Stimulated activated CD4-positive, alpha-beta T cell treated with anti-CD3 and anti-CD28 coated beads, Interleukin-15, amount 100 ng/mL, for 48 hours (primary cell): Measurements from ENCODE around the gene PRKCZ.

ENCODE experiments used
- DNase-seq, 2 donors: peaks; one replicate each; pipeline ENCODE4 v3.0.0-alpha.2; 2020; ENCODE audit warnings: low read depth in 2 of 2

Gene PRKCZ

DNA sequence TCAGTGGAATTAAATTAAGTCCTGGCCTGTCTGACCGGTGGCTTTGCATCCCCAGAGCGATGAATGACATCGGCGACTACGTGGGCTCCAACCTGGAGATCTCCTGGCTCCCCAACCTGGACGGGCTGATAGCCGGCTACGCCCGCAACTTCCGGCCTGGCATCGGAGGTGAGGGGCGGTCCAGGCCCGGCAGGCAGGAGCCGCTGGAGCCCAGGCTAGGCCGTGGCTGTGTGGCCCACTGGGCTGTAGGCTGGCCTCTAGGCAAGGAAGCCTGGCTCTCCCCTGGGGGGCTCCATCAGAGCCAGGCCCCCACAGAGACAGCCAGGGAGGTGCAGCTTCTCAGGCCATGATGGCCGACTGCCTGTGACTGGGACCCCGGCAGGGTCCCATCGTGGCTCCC, 25.3 kb upstream of the PRKCZ start:
- DNase-seq = no peak

DNA sequence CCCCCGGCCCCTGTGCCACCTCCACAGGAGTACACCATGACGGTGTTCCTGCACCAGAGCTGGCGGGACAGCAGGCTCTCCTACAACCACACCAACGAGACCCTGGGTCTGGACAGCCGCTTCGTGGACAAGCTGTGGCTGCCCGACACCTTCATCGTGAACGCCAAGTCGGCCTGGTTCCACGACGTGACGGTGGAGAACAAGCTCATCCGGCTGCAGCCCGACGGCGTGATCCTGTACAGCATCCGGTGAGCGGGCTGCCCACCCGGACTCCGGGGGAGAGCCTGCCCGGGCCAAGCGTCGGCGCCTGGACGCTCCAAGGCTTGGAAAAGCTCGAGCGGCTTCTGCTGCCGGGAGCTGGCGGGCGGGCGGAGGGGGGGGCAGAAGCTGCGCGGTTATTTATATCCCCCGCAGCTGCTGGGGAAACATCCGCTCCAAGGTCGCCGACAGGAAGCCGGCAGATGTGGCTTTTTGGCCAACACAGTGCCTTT, 24.7 kb upstream of the PRKCZ start:
- no peak for DNase-seq

DNA sequence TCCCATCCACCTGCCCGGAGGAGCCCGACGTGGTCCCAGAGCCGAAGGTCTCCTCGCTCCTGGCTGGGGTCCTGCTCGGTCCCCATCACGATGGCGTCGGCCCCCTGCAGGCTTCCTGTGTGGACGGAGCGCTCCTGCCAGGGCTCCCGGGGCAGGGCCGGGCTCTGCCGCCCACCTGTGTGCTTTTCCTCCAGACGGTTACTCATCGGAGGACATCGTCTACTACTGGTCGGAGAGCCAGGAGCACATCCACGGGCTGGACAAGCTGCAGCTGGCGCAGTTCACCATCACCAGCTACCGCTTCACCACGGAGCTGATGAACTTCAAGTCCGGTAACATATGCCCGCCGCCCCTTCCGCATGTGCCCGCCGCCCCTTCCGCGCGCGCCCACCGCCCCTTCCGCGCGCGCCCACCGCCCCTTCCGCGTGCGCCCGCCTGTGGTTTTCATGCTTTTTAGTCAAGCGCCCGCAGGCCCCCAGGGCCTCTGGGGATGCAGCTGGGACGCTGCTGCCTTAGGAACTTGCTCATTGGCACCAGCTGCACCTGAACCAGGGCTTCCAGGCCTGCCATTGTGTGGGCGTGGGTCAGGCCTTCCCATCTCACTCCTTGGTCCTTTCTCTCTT, 22.1 kb upstream of the PRKCZ start:
- no peak for DNase-seq

DNA sequence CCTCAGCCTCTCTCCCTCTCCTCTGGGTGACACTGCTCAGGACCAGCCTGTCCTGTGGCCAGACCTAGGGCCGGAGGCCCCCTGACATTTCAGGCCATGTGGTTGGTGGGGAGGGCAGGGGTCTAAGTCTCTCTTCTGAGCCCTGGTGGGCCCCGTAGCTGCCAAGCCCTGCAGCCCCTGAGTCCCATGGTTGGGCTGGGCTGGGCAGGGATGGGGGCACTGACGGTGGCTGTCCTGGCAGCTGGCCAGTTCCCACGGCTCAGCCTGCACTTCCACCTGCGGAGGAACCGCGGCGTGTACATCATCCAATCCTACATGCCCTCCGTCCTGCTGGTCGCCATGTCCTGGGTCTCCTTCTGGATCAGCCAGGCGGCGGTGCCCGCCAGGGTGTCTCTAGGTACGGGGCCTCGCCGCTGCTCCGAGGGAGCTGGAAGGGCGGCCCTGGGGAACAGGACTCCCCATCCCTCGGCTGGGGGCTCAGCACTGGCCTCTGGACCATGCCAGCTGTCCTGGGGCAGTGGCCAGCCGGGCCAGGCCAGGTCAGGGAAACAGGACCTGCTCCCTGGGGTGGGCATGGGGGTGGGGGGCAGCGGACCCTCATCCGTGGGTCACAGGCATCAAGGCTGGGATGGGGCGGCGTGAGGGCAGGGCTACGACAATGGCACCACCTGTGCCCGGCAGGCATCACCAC, 21.2 kb upstream of the PRKCZ start:
- no peak for DNase-seq

DNA sequence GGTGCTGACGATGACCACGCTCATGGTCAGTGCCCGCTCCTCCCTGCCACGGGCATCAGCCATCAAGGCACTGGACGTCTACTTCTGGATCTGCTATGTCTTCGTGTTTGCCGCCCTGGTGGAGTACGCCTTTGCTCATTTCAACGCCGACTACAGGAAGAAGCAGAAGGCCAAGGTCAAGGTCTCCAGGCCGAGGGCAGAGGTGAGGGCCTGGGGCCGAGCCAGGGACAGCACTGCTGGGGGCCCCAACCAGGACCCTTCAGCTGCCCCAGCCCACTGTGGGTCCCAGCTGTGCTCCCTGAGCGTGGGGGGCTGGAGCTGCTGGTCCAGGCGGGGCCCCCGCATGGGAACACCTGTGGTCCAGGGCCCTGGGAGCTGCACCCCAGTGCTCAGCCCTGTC, 20.6 kb upstream of the PRKCZ start:
- DNase-seq = no peak

DNA sequence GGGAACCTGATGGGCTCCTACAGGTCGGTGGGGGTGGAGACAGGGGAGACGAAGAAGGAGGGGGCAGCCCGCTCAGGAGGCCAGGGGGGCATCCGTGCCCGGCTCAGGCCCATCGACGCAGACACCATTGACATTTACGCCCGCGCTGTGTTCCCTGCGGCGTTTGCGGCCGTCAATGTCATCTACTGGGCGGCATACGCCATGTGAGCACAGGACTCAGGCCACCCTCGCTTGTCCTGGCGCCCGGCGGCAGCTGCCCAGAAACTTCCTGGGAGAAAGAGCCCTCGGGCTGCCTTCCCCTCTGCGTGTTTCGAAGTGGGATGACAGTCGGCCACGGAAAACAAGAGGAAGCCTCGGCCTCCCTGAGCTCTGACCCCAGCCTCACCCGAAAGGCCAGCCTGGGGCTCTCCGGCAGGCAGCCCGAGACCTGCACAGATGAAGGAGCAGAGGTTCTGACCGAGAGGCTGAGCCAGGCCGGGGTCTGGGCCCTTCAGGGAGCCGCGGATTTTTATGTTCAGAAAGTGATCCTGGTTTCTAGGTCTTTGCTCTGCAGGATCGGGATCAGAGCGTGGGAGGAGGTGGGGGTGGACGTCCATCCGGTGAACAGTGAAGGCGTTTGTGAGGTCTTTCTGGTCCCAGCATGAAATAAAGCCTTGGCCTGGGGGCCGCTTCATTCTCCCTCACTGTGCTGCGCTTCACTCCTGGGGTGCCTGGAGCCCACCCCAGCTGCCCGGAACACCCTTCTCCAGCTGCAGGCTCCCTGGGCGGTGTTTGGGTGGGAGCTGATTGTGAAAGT, 19.9 kb upstream of the PRKCZ start:
- no peak for DNase-seq

DNA sequence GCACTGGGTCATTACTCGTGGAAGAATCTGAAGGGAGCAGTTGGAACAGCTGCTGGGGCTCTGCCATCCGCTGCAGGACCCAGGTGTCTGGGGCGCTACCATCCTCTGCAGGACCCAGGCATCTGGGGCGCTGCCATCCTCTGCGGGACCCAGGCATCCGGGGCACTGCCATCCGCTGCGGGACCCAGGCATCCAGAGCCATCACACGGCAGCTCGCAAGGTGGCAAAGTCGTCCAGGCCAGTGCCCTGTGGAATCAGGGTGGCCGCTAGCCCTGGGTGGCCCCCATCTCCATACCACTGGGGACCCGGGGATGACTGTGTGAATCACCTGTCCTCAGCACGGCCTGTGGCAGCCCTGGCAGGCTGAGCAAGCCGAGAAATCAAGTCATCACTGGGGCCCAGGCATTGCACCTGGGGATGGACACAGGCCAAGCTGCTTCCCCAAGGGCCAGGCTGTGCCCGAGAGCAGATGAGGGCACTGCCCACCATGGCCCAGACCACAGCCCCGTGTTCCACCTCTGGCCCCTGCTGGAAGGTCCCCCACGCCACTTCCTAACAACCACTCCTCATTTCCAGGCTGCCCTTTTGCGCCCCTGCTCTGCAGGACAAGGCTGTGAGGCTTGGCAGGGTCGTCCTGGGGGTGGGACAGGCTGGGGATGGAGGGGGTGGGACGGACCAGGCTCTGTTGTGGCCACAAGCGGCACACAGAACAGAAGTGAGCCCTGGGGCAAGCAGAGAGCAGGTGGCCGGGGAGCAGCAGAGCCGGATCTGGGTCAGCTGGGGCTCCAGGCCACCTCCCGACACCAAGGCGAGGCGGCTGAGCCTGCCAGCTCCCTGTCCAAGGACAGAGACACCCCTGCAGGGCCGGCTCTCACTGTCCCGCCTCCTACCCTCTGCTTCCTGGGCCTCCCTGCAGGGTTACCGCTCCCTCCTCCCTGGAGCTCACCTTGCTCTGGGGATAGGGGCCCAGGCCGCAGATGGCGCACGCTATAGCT, 18.4 kb upstream of the PRKCZ start:
- DNase-seq = no peak

DNA sequence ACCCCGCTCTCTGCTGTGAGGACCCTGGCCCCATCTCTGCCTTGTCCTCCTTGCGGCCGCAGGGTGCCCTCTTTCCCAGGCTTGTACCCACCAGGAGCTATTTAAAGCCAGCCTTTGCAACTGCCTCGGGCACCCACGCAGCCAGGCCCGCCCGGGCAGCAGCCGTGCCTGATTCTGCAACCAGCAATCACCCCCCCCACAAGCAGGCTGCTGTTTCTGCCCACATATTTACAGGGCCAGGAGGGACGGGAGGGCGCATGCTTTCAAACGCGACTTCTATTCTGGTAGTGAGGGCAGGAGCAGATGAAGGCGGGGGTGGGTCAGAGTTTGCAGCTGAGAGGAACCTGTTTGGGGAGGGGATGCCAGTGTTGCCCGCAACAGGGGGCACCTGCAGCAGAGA, 17.5 kb upstream of the PRKCZ start:
- DNase-seq = no peak

DNA sequence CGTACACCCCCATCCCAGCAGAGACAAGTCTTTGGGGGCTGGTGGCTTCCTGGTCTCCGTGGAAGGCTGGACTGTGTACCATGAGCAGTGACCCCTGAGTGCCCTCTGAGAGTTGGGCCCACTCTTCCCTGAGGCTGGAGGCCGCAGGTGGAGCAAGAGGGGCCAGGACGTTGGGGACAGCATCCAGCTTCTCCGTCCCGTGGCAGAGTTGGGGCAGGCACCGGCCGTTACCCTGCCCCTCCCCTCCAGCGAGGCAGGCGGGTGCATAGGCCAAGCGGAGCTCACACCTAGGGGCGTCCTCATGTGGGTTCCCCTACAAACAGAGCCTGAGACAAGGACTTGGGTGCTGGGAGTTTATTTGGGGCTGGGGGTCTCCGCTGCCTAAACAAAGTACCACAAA, 17.0 kb upstream of the PRKCZ start:
- no peak for DNase-seq

DNA sequence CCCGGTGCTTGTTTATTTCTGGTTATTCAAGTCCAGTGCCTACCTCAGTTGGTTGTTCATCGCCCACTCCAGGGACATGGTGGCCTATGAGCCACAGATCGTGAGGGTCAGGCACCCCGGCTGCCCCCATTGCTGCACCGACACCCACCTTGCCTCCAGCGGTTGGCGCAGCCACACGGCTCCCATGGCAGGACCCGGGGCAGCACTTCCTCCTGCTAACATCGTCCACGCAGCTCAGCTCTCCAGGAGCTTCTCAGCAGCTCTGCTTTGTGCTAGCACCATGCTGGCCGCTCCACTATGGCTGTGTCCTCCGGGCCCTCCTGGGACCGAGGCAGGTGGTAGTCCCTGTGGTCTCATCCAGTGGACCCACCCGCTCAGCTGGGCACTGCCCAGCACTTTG, 13.9 kb upstream of the PRKCZ start:
- no peak for DNase-seq

DNA sequence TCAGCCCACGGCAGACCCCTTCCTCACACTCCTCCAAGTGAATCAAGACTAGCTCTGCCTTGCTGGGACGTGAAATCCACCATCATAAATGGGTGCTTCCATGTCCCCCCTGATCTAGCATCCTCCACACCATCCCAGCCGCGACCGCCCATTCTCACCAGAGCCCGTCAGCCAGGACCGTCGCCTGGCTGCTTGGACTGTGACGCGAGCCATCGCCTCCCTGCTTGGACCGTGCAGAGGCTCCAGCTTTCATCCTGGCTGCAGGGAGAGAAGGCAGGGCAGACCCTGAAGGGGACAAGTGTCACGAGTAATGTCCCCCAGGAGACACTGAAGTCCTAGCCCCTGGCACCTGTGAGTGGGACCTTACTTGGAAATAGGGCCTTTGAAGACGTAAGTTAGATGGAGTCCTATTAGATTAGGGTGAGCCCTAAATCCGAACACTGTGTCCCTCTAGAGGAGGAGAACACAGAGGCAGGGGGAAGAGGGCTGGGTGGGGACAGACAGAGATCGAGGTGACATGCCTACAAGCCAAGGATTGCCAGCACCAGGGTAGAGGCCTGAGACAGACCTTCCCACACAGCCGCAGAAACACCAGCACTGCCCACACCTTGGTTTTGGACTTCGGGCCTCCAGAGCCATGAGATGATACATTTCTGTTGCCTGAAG, 12.8 kb upstream of the PRKCZ start:
- no peak for DNase-seq

DNA sequence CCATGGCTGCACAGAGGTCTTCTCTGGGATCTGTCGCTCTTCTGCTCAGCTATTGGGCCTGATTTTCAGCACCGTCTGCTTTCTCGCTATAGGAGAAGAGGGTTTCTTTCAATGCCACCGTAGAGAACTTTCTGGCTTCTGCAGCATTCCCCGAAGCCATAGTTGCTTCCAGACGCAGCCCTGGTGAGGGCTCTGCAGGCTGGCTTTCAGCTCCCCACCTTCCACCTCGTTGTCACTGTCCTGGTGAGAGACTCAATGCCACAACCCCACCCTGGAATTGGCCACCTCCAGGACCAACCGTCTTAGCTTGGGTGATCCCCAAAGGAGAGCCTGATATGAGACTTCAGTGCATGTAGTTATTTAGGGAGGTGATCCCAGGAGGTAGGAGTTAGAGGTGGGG, 12.0 kb upstream of the PRKCZ start:
- no peak for DNase-seq

DNA sequence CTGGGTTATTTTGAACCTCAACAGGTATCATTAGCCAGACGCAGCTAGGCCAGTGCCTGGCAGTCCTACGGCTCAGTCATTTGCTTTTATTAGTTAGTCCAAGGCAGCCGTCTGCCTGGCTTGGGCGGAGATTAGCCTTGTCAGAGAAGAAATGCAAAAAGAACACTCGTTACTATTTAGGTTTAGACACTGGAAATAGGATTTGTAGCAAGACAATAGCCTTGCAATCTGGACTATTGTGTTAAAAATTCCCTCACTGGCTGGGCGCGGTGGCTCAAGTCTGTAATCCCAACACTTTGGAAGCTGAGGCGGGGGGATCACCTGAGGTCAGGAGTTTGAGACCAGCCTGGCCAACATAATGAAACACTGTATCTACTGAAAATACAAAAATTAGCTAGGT, 11.0 kb upstream of the PRKCZ start:
- no peak for DNase-seq

DNA sequence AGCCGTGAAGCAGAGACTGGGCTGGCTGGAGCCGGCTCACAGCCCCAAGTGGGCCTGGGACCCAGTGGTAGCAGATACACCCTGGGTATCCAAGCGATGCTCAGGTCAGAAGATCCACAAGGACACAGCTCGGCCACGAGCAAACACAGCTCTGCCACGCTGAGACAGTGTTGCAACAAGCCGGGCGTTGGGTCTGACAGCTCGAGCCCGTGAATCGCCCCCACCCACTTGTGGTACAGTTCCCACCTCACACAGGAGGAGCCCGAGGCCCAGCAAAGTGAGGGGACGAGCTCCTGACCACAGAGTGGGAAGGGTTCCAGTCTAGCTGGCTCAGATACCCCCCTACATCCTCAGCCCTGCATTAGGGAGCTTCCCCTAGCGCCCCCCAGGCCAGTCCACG, 8.9 kb upstream of the PRKCZ start:
- no peak for DNase-seq

DNA sequence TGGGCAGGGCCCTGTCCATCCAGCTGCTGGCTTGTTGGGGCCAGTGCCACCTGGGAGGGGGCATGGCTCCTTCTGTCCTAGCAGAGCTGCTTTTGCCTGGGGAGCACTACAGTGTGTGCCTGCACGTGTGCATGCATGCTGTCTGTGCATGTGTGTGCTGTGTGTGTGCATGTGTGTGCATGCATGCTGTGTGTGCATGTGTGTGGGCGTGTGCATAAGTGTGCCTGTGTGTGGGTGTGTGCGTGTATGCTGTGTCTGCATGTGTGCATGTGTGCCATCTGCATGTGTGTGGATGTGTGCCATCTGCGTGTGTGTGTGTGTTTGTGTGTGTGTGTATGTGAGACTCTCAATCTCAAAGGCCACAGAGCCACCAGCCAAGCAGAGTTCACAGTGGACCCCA, 8.3 kb upstream of the PRKCZ start:
- DNase-seq = no peak

DNA sequence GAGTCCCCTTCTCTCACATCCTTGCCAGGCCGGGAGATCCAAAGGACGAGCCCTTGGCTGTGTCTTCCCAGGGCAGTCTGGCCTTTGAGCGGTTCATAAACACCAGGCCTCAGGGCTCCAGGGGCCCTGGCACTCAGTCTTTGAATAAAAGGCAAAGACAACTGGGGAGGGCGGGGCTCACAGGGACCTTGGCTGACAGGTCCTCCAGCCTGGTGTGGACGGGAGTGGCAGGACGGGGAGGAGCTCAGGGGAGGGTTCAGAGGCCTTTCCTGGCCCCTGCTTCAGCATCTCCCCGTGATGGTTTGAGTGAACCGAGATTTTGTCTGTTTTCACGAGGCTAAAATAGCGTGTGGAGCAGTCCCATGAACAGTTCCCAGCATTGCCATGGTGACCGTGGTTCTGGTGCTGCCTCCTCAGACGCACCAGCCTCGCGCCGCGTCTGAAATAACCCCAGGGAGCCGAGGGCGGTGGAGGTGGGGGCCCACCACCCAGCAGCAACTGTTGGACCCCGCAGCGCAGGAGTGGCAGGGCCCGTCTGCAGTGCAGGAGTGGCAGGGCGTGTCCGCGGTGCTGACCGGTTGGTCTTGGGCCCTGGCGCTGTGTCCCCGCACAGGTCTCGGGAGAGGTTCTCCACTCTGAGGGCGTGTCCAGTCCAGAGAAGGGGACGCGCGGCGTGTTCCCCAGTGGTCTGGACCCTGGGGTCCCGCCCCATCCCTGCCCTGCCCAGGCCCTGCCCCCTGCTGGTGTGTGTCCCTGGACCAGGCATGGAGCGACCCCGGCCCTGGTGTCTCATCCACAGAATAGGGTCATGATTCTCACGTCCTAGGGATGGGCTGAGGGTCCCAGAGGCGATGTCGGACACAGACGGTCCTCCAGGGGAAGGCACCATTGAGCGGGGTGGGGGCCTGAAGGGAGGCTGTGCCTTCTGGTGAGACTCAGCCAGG, 7.1 kb upstream of the PRKCZ start:
- DNase-seq = no peak

DNA sequence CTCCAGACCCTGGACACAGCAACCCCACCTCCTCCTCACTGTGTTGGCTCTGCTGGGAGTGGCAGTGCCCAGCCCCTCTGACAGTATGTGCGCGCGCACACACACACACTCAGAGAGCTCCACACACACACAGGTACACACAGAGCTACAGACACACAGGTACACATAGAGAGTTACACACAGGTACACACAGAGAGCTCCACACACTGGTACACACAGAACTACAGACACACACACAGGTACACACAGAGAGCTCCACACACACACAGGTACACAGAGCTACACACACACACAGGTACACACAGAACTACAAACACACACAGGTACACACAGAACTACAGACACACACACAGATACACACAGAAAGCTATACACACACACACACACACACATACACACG, 6.3 kb upstream of the PRKCZ start:
- no peak for DNase-seq

DNA sequence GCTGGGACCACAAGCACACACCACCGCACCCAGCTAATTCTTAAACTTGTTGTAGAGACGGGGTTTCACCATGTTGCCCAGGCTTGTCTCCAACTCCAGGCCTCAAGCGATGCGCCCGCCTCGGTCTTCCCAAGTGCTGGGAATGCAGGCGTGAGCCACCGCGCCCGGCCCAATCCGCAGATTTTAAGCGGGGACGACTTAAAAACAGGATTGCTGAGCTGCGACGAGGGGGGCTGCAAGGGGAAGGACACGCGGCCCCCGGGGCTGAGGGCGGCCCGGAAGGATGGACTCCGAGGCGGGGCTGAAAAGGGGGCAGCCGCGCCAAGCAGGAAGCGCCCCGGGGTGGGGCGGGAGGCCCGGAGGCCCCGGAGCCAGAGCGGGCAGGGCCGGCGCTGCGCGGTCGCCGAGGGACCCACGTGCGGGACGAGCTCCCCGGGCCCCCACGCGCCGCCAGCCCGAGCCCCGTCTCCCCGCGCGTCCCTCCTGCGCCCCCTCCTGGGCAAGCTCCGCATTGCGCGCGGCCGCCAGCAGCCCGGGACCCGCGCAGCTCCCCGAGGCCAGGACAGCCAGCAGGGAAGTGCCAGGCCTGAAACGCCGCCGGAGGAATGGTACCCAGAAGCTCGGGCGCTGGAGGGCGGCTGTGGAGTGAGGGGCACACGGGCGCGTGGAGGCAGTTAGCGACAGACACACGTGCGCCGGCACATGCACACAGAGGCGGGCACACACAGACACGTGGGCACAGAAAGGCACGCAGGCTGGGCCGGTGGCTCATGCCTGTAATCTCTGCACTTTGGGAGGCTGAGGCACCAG, 5.5 kb upstream of the PRKCZ start:
- peak; percentile 53 to 78 for DNase-seq

DNA sequence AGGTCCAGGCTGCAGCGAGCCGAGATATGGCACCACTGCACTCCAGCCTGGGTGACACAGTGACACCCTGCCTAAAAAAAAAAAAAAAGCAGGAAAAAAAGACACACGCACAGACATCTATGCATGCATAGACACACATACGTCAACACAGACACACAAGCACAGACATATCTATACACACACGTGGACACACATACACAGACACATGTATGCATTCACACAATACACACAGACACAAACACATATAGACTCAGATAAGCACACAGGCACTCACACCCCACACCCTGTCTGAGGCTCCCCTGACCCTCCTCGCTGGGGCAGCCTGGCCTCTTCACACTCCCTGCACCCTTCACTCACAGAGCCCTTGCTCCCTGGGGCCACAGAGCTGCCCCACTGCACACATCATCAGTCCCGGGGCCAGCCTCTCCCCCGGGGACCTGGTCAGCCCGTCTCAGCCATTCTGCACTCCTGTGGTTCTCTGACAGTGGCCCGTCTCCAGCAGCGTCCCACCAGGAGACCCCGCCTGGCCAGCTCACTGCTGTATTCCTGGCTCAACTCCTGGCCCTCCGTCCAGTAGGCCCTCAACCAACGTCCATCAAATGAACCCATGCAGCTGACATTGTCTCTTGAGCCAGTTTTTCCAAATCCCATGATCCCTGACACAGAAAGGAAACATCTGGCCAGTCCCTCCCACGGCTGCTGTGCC, 4.6 kb upstream of the PRKCZ start:
- no peak for DNase-seq
